Measurements from ENCODE around the gene KCNJ16. TPM values are rescaled to one million over a fixed set of nuclear protein-coding genes. Genes with fewer than 3 reads are reported as not detected.

Gene KCNJ16
- total and polyA plus RNA-seq, 2 of the 13 experiments (the other 11 are each of a cell fraction or from before 2014, with no cell fraction given): not detected

DNA sequence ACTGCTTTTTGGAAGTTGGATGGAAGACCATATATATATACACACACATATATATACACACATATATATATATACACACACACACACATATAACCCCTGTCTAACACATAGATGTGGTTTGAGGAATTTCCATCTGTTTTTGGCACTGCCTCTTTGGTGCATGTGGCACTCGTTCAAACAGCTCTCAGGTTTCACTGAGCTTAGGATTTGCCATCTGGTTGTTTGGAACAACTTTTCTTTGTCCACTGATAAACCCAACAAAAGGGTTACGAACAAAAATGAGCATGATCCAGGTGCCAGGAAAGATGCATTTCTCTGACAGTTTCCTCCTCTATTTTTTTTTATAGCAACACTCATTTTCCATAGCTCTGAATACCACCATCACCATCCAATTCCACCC lies 14.6 kb upstream of the KCNJ16 start (continued):
- TF ChIP-seq, protein P1, sequence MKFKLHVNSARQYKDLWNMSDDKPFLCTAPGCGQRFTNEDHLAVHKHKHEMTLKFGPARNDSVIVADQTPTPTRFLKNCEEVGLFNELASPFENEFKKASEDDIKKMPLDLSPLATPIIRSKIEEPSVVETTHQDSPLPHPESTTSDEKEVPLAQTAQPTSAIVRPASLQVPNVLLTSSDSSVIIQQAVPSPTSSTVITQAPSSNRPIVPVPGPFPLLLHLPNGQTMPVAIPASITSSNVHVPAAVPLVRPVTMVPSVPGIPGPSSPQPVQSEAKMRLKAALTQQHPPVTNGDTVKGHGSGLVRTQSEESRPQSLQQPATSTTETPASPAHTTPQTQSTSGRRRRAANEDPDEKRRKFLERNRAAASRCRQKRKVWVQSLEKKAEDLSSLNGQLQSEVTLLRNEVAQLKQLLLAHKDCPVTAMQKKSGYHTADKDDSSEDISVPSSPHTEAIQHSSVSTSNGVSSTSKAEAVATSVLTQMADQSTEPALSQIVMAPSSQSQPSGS (CRISPR knock-in tag; IDR thresholded peaks at IDR 0.05): no peak
- TF ChIP-seq TP53 (CRISPR knock-in tag; conservative IDR thresholded peaks at IDR 0.05) (no peak), SRSF9 (IDR thresholded peaks at IDR 0.05; ENCODE audit: borderline replicate concordance, insufficient read depth, low read depth, low read length, poor library complexity, severe bottlenecking) (no peak), ADNP (CRISPR knock-in tag; IDR thresholded peaks at IDR 0.05) (no peak), GPN1 (CRISPR knock-in tag; IDR thresholded peaks at IDR 0.05; ENCODE audit: borderline replicate concordance) (no peak), ZNF878 (CRISPR knock-in tag; IDR thresholded peaks at IDR 0.05) (no peak), KLF16 (CRISPR knock-in tag; IDR thresholded peaks at IDR 0.05) (no peak), SP140L (CRISPR knock-in tag; IDR thresholded peaks at IDR 0.05; ENCODE audit: borderline replicate concordance) (no peak), ZKSCAN8 (CRISPR knock-in tag; IDR thresholded peaks at IDR 0.05; ENCODE audit: borderline replicate concordance) (no peak), IKZF1 (IDR thresholded peaks at IDR 0.05) (no peak)

- H3K79me2 ChIP-seq (ENCODE audit: insufficient read depth, low read length): no peaks in the 10 kb centered on the region
- no peaks in the 10 kb centered on the region for H3K36me3 ChIP-seq (replicated peaks in 1 of 2; ENCODE audit: control insufficient read depth in 1 of 2, insufficient read depth in 2 of 2, low read length in 2 of 2)
- H3K4me1 ChIP-seq (ENCODE audit: insufficient read depth, low read length): no peaks in the 10 kb centered on the region
- FAIRE-seq (no peak), DNase-seq (ENCODE audit: low spot score) (no peak), ATAC-seq (no peak)
- H3K4me2 ChIP-seq (ENCODE audit: low read depth, low read length): no peak overlapping the region
- H3K9ac ChIP-seq (ENCODE audit: insufficient read depth, low read depth, low read length): no peak overlapping the region
- CTCF ChIA-PET (ENCODE audit: low intra/inter-chr PET ratio, low total read pairs): no interaction called here
- POLR2A ChIA-PET: no interaction called here
- WGBS (ENCODE audit: low lambda C conversion rate): 16% methylated on average over 5 of the region's 5 CpGs
- H3K27me3 ChIP-seq (ENCODE audit: control insufficient read depth in 1 of 2, insufficient read depth in 2 of 2, low read length in 2 of 2): no peaks in the 10 kb centered on the region
- H4K20me1 ChIP-seq (ENCODE audit: insufficient read depth, low read length): no peaks in the 10 kb centered on the region
- no peak for TF ChIP-seq ZNF432 (CRISPR knock-in tag; IDR thresholded peaks at IDR 0.05; ENCODE audit: borderline replicate concordance)
- TF ChIP-seq ZFAT (CRISPR knock-in tag; conservative IDR thresholded peaks at IDR 0.05): no peak
- TF ChIP-seq FOSL2 (CRISPR knock-in tag; IDR thresholded peaks at IDR 0.05): no peak
- peaks cover 68% of the 10 kb centered on the region for H3K9me3 ChIP-seq (ENCODE audit: low read length)
- H3K27ac ChIP-seq (ENCODE audit: extremely low read length, insufficient read depth, low read length): no peak overlapping the region
- in situ Hi-C loops (cut with HindIII; ENCODE audit: extremely low pct_ligation_motif_present, low pct_unique_long_range_greater_than_20kb) (no loop called here), intact Hi-C loops (cut with micrococcal nuclease; ENCODE audit: unreplicated experiment) (no loop called here)
- H3K4me3 ChIP-seq (replicated peaks in 1 of 3; ENCODE audit: insufficient read depth in 1 of 3, low read depth in 2 of 3, low read length in 3 of 3): no peak overlapping the region
- BruUV-seq (replicated peaks): no TSS peak
- no peak overlapping the region for H2AFZ ChIP-seq (ENCODE audit: low read length)
Observed at GRCh38 chr17:70067134-70067533, 7.9 kb upstream of the KCNJ16 start.

Measured in HepG2 (cell line).